GM18909 (cell line): Measurements from ENCODE around the gene AIF1.
"Not testable (repeated sequence)": the region's sequence is repeated elsewhere in the genome, so short reads cannot be mapped to it uniquely, and the experiment has no call there.

Experiments
- ATAC-seq: cut with Tn5 transposase; IDR thresholded peaks from one replicate; pipeline ENCODE4 v1.9.1; 2021; ENCODE audit warnings: mild to moderate bottlenecking; ENCODE audit not compliant: unreplicated experiment, poor library complexity

Gene AIF1

GRCh38 chr6:31580438-31580740, 34.6 kb upstream of the AIF1 start:
- ATAC-seq = no peak

GRCh38 chr6:31580807-31581433, 34.1 kb upstream of the AIF1 start:
- peak; percentile 68 for ATAC-seq

GRCh38 chr6:31581434-31582229, 33.4 kb upstream of the AIF1 start:
- no peak for ATAC-seq

GRCh38 chr6:31582230-31582643, 32.8 kb upstream of the AIF1 start, which contains the start of gene LTB:
TSS of gene LTB (minus strand) at chr6:31582424. CDS start at chr6:31582417, 7 bp downstream.
- ATAC-seq = no peak

GRCh38 chr6:31585491-31585890, 29.5 kb upstream of the AIF1 start:
- no peak for ATAC-seq

GRCh38 chr6:31586008-31586407, 29.0 kb upstream of the AIF1 start, which contains the start of gene LST1:
TSS of gene LST1 (plus strand) at chr6:31586277. CDS start at chr6:31587300, 1,023 bp downstream.
- ATAC-seq = no peak

GRCh38 chr6:31586599-31587281, 28.3 kb upstream of the AIF1 start:
- ATAC-seq = no peak

- ATAC-seq = no peak
Measured at GRCh38 chr6:31587791-31588777, 26.9 kb upstream of the AIF1 start.

- ATAC-seq = no peak
Measured at GRCh38 chr6:31588871-31589650, 26.0 kb upstream of the AIF1 start.

- not testable (repeated sequence) for ATAC-seq
Measured at GRCh38 chr6:31590691-31591090, 24.3 kb upstream of the AIF1 start.

- ATAC-seq = no peak
Measured at GRCh38 chr6:31592396-31592771, 22.6 kb upstream of the AIF1 start.

GRCh38 chr6:31597006-31597405, 18.0 kb upstream of the AIF1 start:
- ATAC-seq = no peak

- no peak for ATAC-seq
Measured at GRCh38 chr6:31607317-31607716, 7.7 kb upstream of the AIF1 start.

- ATAC-seq = no peak
Measured at GRCh38 chr6:31609519-31610406, 5.3 kb upstream of the AIF1 start.

GRCh38 chr6:31610968-31611367, 4.1 kb upstream of the AIF1 start:
- ATAC-seq = no peak

- ATAC-seq = no peak
Measured at GRCh38 chr6:31614075-31614619, 887 bp upstream of the AIF1 start.

GRCh38 chr6:31615748-31616147, 714 bp downstream of the AIF1 start:
- ATAC-seq = no peak

- no peak for ATAC-seq
Measured at GRCh38 chr6:31617010-31617409, 2.0 kb downstream of the AIF1 start.
